ENCODE measurements around the gene MADCAM1. TPM values are rescaled to one million over a fixed set of nuclear protein-coding genes. Genes with fewer than 3 reads are reported as not detected.

Gene MADCAM1
- total RNA-seq, 1 donor from 2014 or later = 0.98 TPM

GRCh38 chr19:498511-498891 lies 2.2 kb downstream of the MADCAM1 start:
- DNase-seq (ENCODE audit: low spot score in 2 of 2, unreplicated experiment in 2 of 2) = no peak
- Mint-ChIP-seq H3K9me3 (no peaks in the 10 kb centered on the region), H3K27me3 (ENCODE audit: low read depth) (peaks cover 48% of the 10 kb centered on the region), H3K36me3 (no peaks in the 10 kb centered on the region), H3K4me1 (peaks cover 3% of the 10 kb centered on the region), H3K27ac (no peak overlapping the region), H3K4me3 (no peak overlapping the region)
- TF ChIP-seq, protein P1, sequence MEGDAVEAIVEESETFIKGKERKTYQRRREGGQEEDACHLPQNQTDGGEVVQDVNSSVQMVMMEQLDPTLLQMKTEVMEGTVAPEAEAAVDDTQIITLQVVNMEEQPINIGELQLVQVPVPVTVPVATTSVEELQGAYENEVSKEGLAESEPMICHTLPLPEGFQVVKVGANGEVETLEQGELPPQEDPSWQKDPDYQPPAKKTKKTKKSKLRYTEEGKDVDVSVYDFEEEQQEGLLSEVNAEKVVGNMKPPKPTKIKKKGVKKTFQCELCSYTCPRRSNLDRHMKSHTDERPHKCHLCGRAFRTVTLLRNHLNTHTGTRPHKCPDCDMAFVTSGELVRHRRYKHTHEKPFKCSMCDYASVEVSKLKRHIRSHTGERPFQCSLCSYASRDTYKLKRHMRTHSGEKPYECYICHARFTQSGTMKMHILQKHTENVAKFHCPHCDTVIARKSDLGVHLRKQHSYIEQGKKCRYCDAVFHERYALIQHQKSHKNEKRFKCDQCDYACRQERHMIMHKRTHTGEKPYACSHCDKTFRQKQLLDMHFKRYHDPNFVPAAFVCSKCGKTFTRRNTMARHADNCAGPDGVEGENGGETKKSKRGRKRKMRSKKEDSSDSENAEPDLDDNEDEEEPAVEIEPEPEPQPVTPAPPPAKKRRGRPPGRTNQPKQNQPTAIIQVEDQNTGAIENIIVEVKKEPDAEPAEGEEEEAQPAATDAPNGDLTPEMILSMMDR (IDR thresholded peaks at IDR 0.05; ENCODE audit: unreplicated experiment) = no peak

DNA sequence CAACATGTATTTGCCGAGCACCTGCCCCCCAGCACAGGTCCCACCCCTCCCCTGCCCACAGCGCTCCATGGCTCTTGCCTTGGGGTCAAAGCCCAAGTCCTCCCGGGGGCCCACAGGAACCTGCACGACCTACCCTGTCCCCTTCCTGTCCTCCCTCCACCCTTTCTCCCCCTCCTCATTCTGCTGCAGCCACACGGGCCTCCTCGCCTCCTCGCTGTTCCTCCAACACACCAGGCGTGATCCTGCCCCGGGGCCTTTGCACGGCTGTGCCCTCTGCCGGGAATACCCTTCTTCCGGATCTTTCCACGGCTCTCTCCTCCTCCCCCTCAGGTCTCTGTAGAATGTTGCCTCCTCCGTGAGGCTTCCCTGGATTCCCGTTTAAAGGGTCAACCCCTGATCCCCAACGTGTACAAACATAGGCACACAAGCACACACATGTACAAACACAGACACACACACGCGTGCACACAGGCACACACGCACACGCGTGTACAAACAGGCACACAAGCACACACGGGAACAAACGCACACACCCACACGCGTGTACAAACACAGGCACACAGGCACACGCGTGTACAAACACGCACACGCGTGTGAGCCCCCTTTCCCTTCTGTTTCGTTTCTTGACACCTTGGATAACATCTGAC lies 2.8 kb downstream of the MADCAM1 start:
- Mint-ChIP-seq H3K4me1 (peaks cover 3% of the 10 kb centered on the region), H3K36me3 (no peaks in the 10 kb centered on the region), H3K4me3 (peak overlapping the region; percentile 37), H3K27ac (no peak overlapping the region), H3K27me3 (ENCODE audit: low read depth) (peaks cover 46% of the 10 kb centered on the region), H3K9me3 (no peaks in the 10 kb centered on the region)
- TF ChIP-seq, protein P1 (IDR thresholded peaks at IDR 0.05; ENCODE audit: unreplicated experiment) = no peak
- no peak for DNase-seq (ENCODE audit: low spot score in 2 of 2, unreplicated experiment in 2 of 2)

DNA sequence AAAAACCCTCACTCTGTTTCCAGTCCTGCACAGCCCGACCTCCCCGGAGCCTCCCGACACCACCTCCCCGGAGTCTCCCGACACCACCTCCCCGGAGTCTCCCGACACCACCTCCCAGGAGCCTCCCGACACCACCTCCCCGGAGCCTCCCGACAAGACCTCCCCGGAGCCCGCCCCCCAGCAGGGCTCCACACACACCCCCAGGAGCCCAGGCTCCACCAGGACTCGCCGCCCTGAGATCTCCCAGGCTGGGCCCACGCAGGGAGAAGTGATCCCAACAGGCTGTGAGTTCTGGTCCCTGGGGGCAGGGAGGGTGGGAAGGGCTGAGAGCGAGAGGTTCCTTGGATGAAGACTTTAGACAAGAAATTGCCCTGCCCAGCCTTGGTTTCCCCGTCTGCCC lies 5.4 kb downstream of the MADCAM1 start:
- Mint-ChIP-seq H3K4me3 (no peak overlapping the region), H3K27ac (no peak overlapping the region), H3K27me3 (ENCODE audit: low read depth) (peaks cover 34% of the 10 kb centered on the region), H3K36me3 (no peaks in the 10 kb centered on the region), H3K9me3 (no peaks in the 10 kb centered on the region), H3K4me1 (peaks cover 4% of the 10 kb centered on the region)
- TF ChIP-seq, protein P1 (IDR thresholded peaks at IDR 0.05; ENCODE audit: unreplicated experiment) = no peak
- no peak for DNase-seq (ENCODE audit: low spot score in 2 of 2, unreplicated experiment in 2 of 2)

- DNase-seq (ENCODE audit: low spot score in 2 of 2, unreplicated experiment in 2 of 2) = no peak
- Mint-ChIP-seq H3K27ac (no peak overlapping the region), H3K9me3 (no peaks in the 10 kb centered on the region), H3K27me3 (ENCODE audit: low read depth) (peaks cover 15% of the 10 kb centered on the region), H3K4me3 (no peak overlapping the region), H3K4me1 (peaks cover 14% of the 10 kb centered on the region), H3K36me3 (no peaks in the 10 kb centered on the region)
- TF ChIP-seq, protein P1 (IDR thresholded peaks at IDR 0.05; ENCODE audit: unreplicated experiment) = no peak
Measured at GRCh38 chr19:504616-505015, 8.3 kb downstream of the MADCAM1 start.

- peak overlapping the region; percentile 94 for H3K4me3 Mint-ChIP-seq
- peaks cover 2% of the 10 kb centered on the region for H3K36me3 Mint-ChIP-seq
- H3K4me1 Mint-ChIP-seq = peaks cover 27% of the 10 kb centered on the region
- H3K27me3 Mint-ChIP-seq (ENCODE audit: low read depth) = peaks cover 4% of the 10 kb centered on the region
- TF ChIP-seq, protein P1 (IDR thresholded peaks at IDR 0.05; ENCODE audit: unreplicated experiment) = peak; percentile 90
- no peaks in the 10 kb centered on the region for H3K9me3 Mint-ChIP-seq
- DNase-seq (ENCODE audit: low spot score in 2 of 2, unreplicated experiment in 2 of 2) = peak; percentile 94 to 95
- H3K27ac Mint-ChIP-seq = peak overlapping the region; percentile 100
Measured at GRCh38 chr19:506404-507285, 10.4 kb downstream of the MADCAM1 start.
